Aorta (tissue), 5 donors: ENCODE measurements around the gene NAA15. TPM values are rescaled to one million over a fixed set of nuclear protein-coding genes. Genes with fewer than 3 reads are reported as not detected.

Experiments used
- ATAC-seq: fragments of 200-7000 bp; cut with Tn5 transposase; one replicate; pipeline ENCODE4 v1.9.1; 2022; ENCODE audit warnings: moderate library complexity; ENCODE audit not compliant: low FRiP score
- DNase-seq, 2 donors: peaks; one replicate each; pipeline ENCODE4 v3.0.0-alpha.2; 2020
- H3K27ac ChIP-seq, 2 donors: one replicate each; pipeline ENCODE4 v1.5.1; 2013; ENCODE audit warnings: low read length in 2 of 2, mild to moderate bottlenecking in 2 of 2, moderate library complexity in 2 of 2, control low read depth in 1 of 2, inconsistent platforms in 1 of 2, low read depth in 1 of 2
- H3K27me3 ChIP-seq, 2 donors: one replicate each; pipeline ENCODE4 v1.6.1; 2013; ENCODE audit warnings: control low read depth in 1 of 2, low read length in 1 of 2, mild to moderate bottlenecking in 1 of 2, moderate library complexity in 1 of 2; ENCODE audit not compliant: insufficient read depth in 2 of 2, control insufficient read depth in 1 of 2
- H3K36me3 ChIP-seq, 2 donors: one replicate each; pipeline ENCODE4 v1.6.1; 2013; ENCODE audit warnings: control low read depth in 1 of 2, low read length in 1 of 2, mild to moderate bottlenecking in 1 of 2; ENCODE audit not compliant: insufficient read depth in 2 of 2, control insufficient read depth in 1 of 2
- H3K4me1 ChIP-seq, 2 donors: one replicate each; pipeline ENCODE4 v1.6.1; 2013; ENCODE audit warnings: low read length in 2 of 2, control low read depth in 1 of 2, mild to moderate bottlenecking in 1 of 2, moderate library complexity in 1 of 2; ENCODE audit not compliant: insufficient read depth in 2 of 2, control insufficient read depth in 1 of 2
- H3K4me3 ChIP-seq, 2 donors: one replicate each; pipeline ENCODE4 v1.5.1; 2013; ENCODE audit warnings: low read length in 2 of 2, control low read depth in 1 of 2, mild to moderate bottlenecking in 1 of 2
- H3K9me3 ChIP-seq: one replicate; pipeline ENCODE4 v1.6.1; 2013; ENCODE audit warnings: mild to moderate bottlenecking, low read length; ENCODE audit not compliant: control insufficient read depth
- WGBS, 2 donors: extraction: QIAGEN DNeasy Blood & Tissue Kit; methylation state at CpG; one replicate each; pipeline ENCODE4 v1.1.7; 2013; 5-methylcytosine and 5-hydroxymethylcytosine counted together
- intact Hi-C, 2 donors: fragments of 100-400 bp; cut with DNase I; formaldehyde crosslinking; loops; one replicate each; pipeline versions ENCODE4 v1.14.2 to v1.15.0; 2022
- polyA plus RNA-seq, 2 donors: library from polyadenylated mRNA; stranded (reverse); fragments of 200-250 nt; gene quantifications; one replicate each; pipeline ENCODE4 v1.2.3, GENCODE V29; 2013
- total RNA-seq, 2 donors: library from RNA; stranded (reverse); fragmentation: NEBNext Ultra II Directional; extraction: Animal tissue kit (Norgen Biotek cat#: 25700); gene quantifications; one replicate each; pipeline ENCODE4 v1.2.1, GENCODE V29; 2021
- donor health status: healthy with polysubstance abuse.
- donor health status: Bipolar disorder and iron deficiency.
- donor health status: DM: no; HTN: no; CAD: no.
- donor health status: DM: no; HTN: no; CAD: no.
- donor health status: DM: yes; HTN: yes; CAD: no.

The NAA15 gene
- total and polyA plus RNA-seq, 4 donors, result 4.9 to 45.4 (median 25.5) TPM

DNA sequence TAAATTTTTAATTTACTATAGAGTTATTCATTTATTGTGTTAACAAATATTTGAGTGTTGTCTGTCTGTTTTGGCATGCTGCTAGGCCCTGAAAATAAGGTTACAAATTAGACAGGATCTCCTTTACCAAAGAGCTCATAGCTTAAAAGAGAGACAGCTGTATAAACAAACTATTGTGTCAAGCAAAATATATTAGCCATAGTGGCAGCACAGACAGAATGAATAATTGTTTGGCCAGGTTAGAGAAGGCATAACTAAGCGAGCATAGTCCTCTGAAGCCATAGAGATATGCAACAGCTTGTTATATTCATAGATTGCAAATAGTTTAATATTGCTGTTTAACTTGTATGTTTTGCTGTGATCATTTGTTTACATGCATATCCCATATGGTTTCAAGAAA is 67.7 kb downstream of the NAA15 start:
- Histone ChIP-seq H3K27ac (no peak overlapping the region), H3K4me1 (peaks cover 0 to 6% of the 10 kb centered on the region in 2 donors), H3K4me3 (no peak overlapping the region), H3K27me3 (no peaks in the 10 kb centered on the region), H3K36me3 (no peaks in the 10 kb centered on the region), H3K9me3 (no peaks in the 10 kb centered on the region)
- intact Hi-C loops, result no loop called here
- ATAC-seq (no peak), DNase-seq (no peak)
- WGBS, 2 donors, result 3 to 9% methylated on average over 1 of the region's 1 CpG

DNA sequence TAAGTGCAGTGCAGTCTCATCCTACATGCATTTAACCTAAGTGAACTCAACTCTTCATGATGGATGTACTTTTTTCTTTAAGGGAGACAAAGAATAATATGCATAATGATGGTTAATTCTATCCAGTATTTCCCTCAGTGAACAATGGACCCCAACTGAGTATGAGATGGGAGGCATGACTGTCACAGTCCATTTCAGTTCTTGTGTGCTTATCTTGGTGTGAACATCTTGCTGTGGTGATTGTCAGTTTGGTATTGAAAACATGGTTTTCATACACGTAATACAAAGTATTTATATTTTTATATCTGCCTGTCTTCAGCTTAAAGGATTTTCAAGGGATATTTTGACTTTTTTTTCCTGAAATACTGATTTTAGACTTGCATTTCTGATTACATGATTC is 72.9 kb downstream of the NAA15 start:
- no peak overlapping the region for H3K4me3 ChIP-seq
- no peaks in the 10 kb centered on the region for H3K4me1 ChIP-seq
- WGBS, 2 donors, result 93 to 96% methylated on average over 1 of the region's 1 CpG
- no peaks in the 10 kb centered on the region for H3K27me3 ChIP-seq
- no peak overlapping the region for H3K27ac ChIP-seq
- intact Hi-C loops, result no loop called here
- no peaks in the 10 kb centered on the region for H3K36me3 ChIP-seq
- ATAC-seq (no peak), DNase-seq (no peak)
- no peaks in the 10 kb centered on the region for H3K9me3 ChIP-seq

- ATAC-seq (no peak), DNase-seq (no peak)
- WGBS, 2 donors, result 68 to 75% methylated on average over 4 of the region's 4 CpGs
- no peaks in the 10 kb centered on the region for H3K27me3 ChIP-seq
- no peak overlapping the region for H3K27ac ChIP-seq
- no peaks in the 10 kb centered on the region for H3K4me1 ChIP-seq
- H3K4me3 ChIP-seq, result no peak overlapping the region
- intact Hi-C loops, result loop anchor here in 1 of 2 donors (10.0 kb wide), 1 partner anchor 82 kb away; the partner anchor contains the start of genes NAA15 and NDUFC1
- no peaks in the 10 kb centered on the region for H3K36me3 ChIP-seq
- H3K9me3 ChIP-seq, result no peaks in the 10 kb centered on the region
Measured at GRCh38 chr4:139386421-139386820, 85.1 kb downstream of the NAA15 start.

GRCh38 chr4:139389102-139389501 is 87.8 kb downstream of the NAA15 start:
- intact Hi-C loops, result loop anchor here in 1 of 2 donors (10.0 kb wide), 1 partner anchor 84 kb away; the partner anchor contains the start of genes NAA15 and NDUFC1
- no peak for DNase-seq
- Histone ChIP-seq H3K27me3 (no peaks in the 10 kb centered on the region), H3K9me3 (no peaks in the 10 kb centered on the region), H3K27ac (no peak overlapping the region), H3K4me1 (no peaks in the 10 kb centered on the region), H3K36me3 (peaks cover 0 to 2% of the 10 kb centered on the region in 2 donors), H3K4me3 (no peak overlapping the region)
- no peak for ATAC-seq

GRCh38 chr4:139389991-139390390 is 88.7 kb downstream of the NAA15 start:
- WGBS, 2 donors, result 98 to 100% methylated on average over 1 of the region's 1 CpG
- no peak for DNase-seq
- no peaks in the 10 kb centered on the region for H3K9me3 ChIP-seq
- intact Hi-C loops, result loop anchor here in 1 of 2 donors (10.0 kb wide), 1 partner anchor 85 kb away; the partner anchor contains the start of genes NAA15 and NDUFC1
- H3K27me3 ChIP-seq, result no peaks in the 10 kb centered on the region
- no peak overlapping the region for H3K4me3 ChIP-seq
- no peak overlapping the region for H3K27ac ChIP-seq
- peaks cover 0 to 2% of the 10 kb centered on the region in 2 donors for H3K36me3 ChIP-seq
- H3K4me1 ChIP-seq, result no peaks in the 10 kb centered on the region
- ATAC-seq, result no peak

DNA sequence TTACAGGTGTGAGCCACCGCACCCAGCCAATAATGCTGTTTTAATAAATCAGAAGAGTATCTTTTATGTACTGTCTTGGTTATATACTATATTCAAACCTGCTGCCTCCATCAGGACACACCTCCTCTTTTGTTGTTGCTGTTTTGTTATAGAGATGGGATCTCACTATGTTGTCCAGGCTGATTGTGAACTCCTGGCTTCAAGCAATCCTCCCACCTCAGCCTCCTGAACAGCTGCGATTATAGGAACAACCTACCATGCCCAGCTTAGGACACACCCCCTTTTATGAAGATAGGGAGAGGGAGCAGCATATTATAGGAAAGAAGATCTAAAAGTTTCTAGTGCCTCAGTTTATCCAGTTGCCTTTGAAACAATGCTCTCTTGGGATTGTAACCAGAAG is 90.4 kb downstream of the NAA15 start:
- no peaks in the 10 kb centered on the region for H3K9me3 ChIP-seq
- no peaks in the 10 kb centered on the region for H3K27me3 ChIP-seq
- H3K27ac ChIP-seq, result no peak overlapping the region
- H3K36me3 ChIP-seq, result peaks cover 0 to 2% of the 10 kb centered on the region in 2 donors
- no peak for DNase-seq
- ATAC-seq, result no peak
- H3K4me3 ChIP-seq, result no peak overlapping the region
- no peaks in the 10 kb centered on the region for H3K4me1 ChIP-seq
- 92 to 96% methylated on average over 2 of the region's 2 CpGs for WGBS, 2 donors
- intact Hi-C loops, result no loop called here

- Histone ChIP-seq H3K27me3 (no peaks in the 10 kb centered on the region), H3K9me3 (no peaks in the 10 kb centered on the region), H3K4me1 (no peaks in the 10 kb centered on the region), H3K27ac (no peak overlapping the region), H3K36me3 (peaks cover 0 to 2% of the 10 kb centered on the region in 2 donors), H3K4me3 (no peak overlapping the region)
- no peak for ATAC-seq
- WGBS, 2 donors, result 86 to 90% methylated on average over 4 of the region's 4 CpGs
- DNase-seq, result no peak
- intact Hi-C loops, result no loop called here
Measured at GRCh38 chr4:139392797-139393196, 91.5 kb downstream of the NAA15 start.

GRCh38 chr4:139401368-139401767 is 100.1 kb downstream of the NAA15 start:
- ATAC-seq, result no peak
- DNase-seq, result no peak
- intact Hi-C loops, result no loop called here
- Histone ChIP-seq H3K4me1 (no peaks in the 10 kb centered on the region), H3K36me3 (peaks cover 0 to 2% of the 10 kb centered on the region in 2 donors), H3K27ac (no peak overlapping the region), H3K27me3 (no peaks in the 10 kb centered on the region), H3K4me3 (no peak overlapping the region), H3K9me3 (no peaks in the 10 kb centered on the region)
- WGBS, 2 donors, result 95 to 96% methylated on average over 3 of the region's 3 CpGs

DNA sequence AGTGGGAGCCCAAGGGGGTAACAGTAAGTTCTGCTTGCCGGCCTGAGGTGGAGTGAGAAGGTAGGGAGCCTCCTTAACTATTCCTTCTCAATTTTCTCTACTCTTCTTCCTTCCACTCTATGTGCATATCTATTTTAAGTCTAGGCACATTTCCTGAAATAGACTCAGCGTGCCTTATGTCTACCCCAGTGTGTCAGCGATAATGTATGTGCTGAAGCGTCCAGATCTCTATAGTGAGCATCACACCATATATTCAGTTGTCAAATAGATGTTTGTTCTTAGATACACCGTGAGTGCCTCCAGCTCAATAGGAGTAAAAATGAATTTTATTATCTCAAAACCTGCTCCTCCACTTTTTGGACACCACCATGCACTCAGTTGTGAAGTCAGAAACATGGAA is 101.1 kb downstream of the NAA15 start:
- 62 to 68% methylated on average over 5 of the region's 5 CpGs for WGBS, 2 donors
- H3K4me3 ChIP-seq, result no peak overlapping the region
- ATAC-seq (no peak), DNase-seq (no peak)
- H3K4me1 ChIP-seq, result no peaks in the 10 kb centered on the region
- intact Hi-C loops, result no loop called here
- H3K9me3 ChIP-seq, result no peaks in the 10 kb centered on the region
- H3K36me3 ChIP-seq, result peaks cover 0 to 2% of the 10 kb centered on the region in 2 donors
- H3K27ac ChIP-seq, result no peak overlapping the region
- H3K27me3 ChIP-seq, result no peaks in the 10 kb centered on the region
